ENCODE measurements around the gene CELF2.

Gene CELF2

GRCh38 chr10:11131112-11131639 is 113.5 kb downstream of the CELF2 start:
- no peak for DNase-seq (ENCODE audit: low spot score)

GRCh38 chr10:11134411-11134810 is 116.7 kb downstream of the CELF2 start:
- DNase-seq (ENCODE audit: low spot score): no peak

- no peak for DNase-seq (ENCODE audit: low spot score)
These were observed 118.0 kb downstream of the CELF2 start for GRCh38 chr10:11135709-11136108.

GRCh38 chr10:11138314-11139033 is 120.8 kb downstream of the CELF2 start:
- no peak for DNase-seq (ENCODE audit: low spot score)

GRCh38 chr10:11140963-11141362 is 123.3 kb downstream of the CELF2 start:
- DNase-seq (ENCODE audit: low spot score): no peak

GRCh38 chr10:11141571-11142091 is 124.0 kb downstream of the CELF2 start:
- DNase-seq (ENCODE audit: low spot score): no peak

GRCh38 chr10:11142777-11143176 is 125.1 kb downstream of the CELF2 start:
- no peak for DNase-seq (ENCODE audit: low spot score)

- no peak for DNase-seq (ENCODE audit: low spot score)
These were observed 125.6 kb downstream of the CELF2 start for GRCh38 chr10:11143242-11143641.

- no peak for DNase-seq (ENCODE audit: low spot score)
These were observed 127.2 kb downstream of the CELF2 start for GRCh38 chr10:11144626-11145494.

GRCh38 chr10:11145495-11145855 is 127.8 kb downstream of the CELF2 start:
- no peak for DNase-seq (ENCODE audit: low spot score)

- DNase-seq (ENCODE audit: low spot score): no peak
These were observed 128.9 kb downstream of the CELF2 start for GRCh38 chr10:11146402-11147171.

- DNase-seq (ENCODE audit: low spot score): no peak
These were observed 130.1 kb downstream of the CELF2 start for GRCh38 chr10:11147722-11148121.

- DNase-seq (ENCODE audit: low spot score): no peak
These were observed 130.7 kb downstream of the CELF2 start for GRCh38 chr10:11148142-11149028.

GRCh38 chr10:11149807-11150141 is 132.1 kb downstream of the CELF2 start:
- DNase-seq (ENCODE audit: low spot score): no peak

GRCh38 chr10:11150231-11150731 is 132.6 kb downstream of the CELF2 start:
- DNase-seq (ENCODE audit: low spot score): no peak

- DNase-seq (ENCODE audit: low spot score): no peak
These were observed 133.3 kb downstream of the CELF2 start for GRCh38 chr10:11150879-11151415.

GRCh38 chr10:11152801-11153200 is 135.1 kb downstream of the CELF2 start:
- no peak for DNase-seq (ENCODE audit: low spot score)

- no peak for DNase-seq (ENCODE audit: low spot score)
These were observed 135.6 kb downstream of the CELF2 start for GRCh38 chr10:11153245-11153644.

GRCh38 chr10:11153766-11154165 is 136.1 kb downstream of the CELF2 start:
- DNase-seq (ENCODE audit: low spot score): no peak

GRCh38 chr10:11154333-11154732 is 136.7 kb downstream of the CELF2 start:
- no peak for DNase-seq (ENCODE audit: low spot score)

Measured in globus pallidus (tissue), 1 donor.